K562 (cell line): Measurements from ENCODE around the gene KANK4. TPM values are rescaled to one million over a fixed set of nuclear protein-coding genes. Genes with fewer than 3 reads are reported as not detected.

Experiments
- ATAC-seq: fragments of 200-7000 bp; cut with Tn5 transposase; 3 replicates; pipeline ENCODE4 v1.9.1; 2020; ENCODE audit warnings: moderate library complexity
- BruUV-seq: library from RNA; stranded (reverse); fragments of 400-500 nt; replicated peaks from 2 replicates; lab custom pipeline; 2021; lab: Mats Ljungman, UMichigan
- CTCF ChIA-PET: fragments of 300-600 bp; formaldehyde crosslinking; extraction: SDS; loops from one replicate; lab custom pipeline; 2021; ENCODE audit warnings: low intra/inter-chr PET ratio; lab: Yijun Ruan, JAX
- POLR2A ChIA-PET: fragments of 300-600, 350-650 bp; sonication (Branson Sonifier 250); formaldehyde crosslinking; extraction: SDS; loops from one replicate; lab custom pipeline; 2021; ENCODE audit warnings: antibody characterized with exemption, inconsistent platforms; lab: Yijun Ruan, JAX
- DNase-seq, 4 experiments: peaks; one replicate each; pipeline versions ENCODE4 v3.0.0 to v3.0.0-alpha.2; 2011 to 2018; ENCODE audit warnings: low spot score in 3 of 4, mixed read lengths in 3 of 4; ENCODE audit errors: extremely low read depth in 1 of 4
- FAIRE-seq: peaks from 2 replicates; lab custom pipeline; 2011; peaks lifted over from hg19 to GRCh38; lab: Jason Lieb, UNC
- H2AFZ ChIP-seq: 2 replicates; pipeline ENCODE4 v1.6.0; 2011; ENCODE audit warnings: low read depth, low read length, control low read depth, inconsistent platforms
- H3K27ac ChIP-seq: fragments of 200-600 bp; 3 replicates; pipeline ENCODE4 v1.8.0; 2011; ENCODE audit warnings: low read depth, mild to moderate bottlenecking, control low read depth, inconsistent platforms, low read length, moderate library complexity, mixed read lengths; ENCODE audit errors: extremely low read depth
- H3K27me3 ChIP-seq, 2 experiments: fragments of 300-600 bp in 1 of 2; 2 replicates in 1 of 2; 3 replicates in 1 of 2; pipeline versions ENCODE4 v1.6.0 to v1.8.0; 2011; ENCODE audit warnings: inconsistent platforms in 2 of 2, low read length in 2 of 2, mild to moderate bottlenecking in 1 of 2, mixed read lengths in 1 of 2, moderate library complexity in 1 of 2; ENCODE audit not compliant: control insufficient read depth in 2 of 2, insufficient read depth in 2 of 2
- H3K36me3 ChIP-seq: fragments of 300-600 bp; 3 replicates; pipeline ENCODE4 v1.8.0; 2011; ENCODE audit warnings: mild to moderate bottlenecking, low read length, inconsistent platforms; ENCODE audit not compliant: control insufficient read depth, insufficient read depth
- H3K4me1 ChIP-seq, 2 experiments: fragments of 200-600 bp in 1 of 2; replicated peaks in 1 of 2; 2 replicates in 1 of 2; 3 replicates in 1 of 2; pipeline versions ENCODE4 v1.5.1 to v1.8.0; 2011; ENCODE audit warnings: inconsistent platforms in 2 of 2, low read length in 2 of 2, mild to moderate bottlenecking in 1 of 2, mixed read lengths in 1 of 2, moderate library complexity in 1 of 2; ENCODE audit not compliant: control insufficient read depth in 2 of 2, insufficient read depth in 2 of 2
- H3K4me2 ChIP-seq: 2 replicates; pipeline ENCODE4 v1.6.1; 2011; ENCODE audit warnings: low read length, control low read depth, inconsistent platforms, mixed read lengths; ENCODE audit not compliant: insufficient read depth
- H3K4me3 ChIP-seq: fragments of 200-600 bp; sonication (generic), shearing (Covaris generic); 2 replicates; pipeline ENCODE4 v1.5.1; 2016; ENCODE audit warnings: control low read depth, inconsistent platforms
- H3K79me2 ChIP-seq: fragments of 200-600 bp; 3 replicates; pipeline ENCODE4 v1.8.0; 2011; ENCODE audit warnings: low read length, inconsistent platforms; ENCODE audit not compliant: control insufficient read depth, insufficient read depth
- H3K9ac ChIP-seq, 2 experiments: 2 replicates each; pipeline versions ENCODE4 v1.6.0 to v1.6.1; 2011; ENCODE audit warnings: low read depth in 2 of 2, low read length in 2 of 2, control low read depth in 1 of 2, inconsistent platforms in 1 of 2, mild to moderate bottlenecking in 1 of 2, mixed read lengths in 1 of 2; ENCODE audit not compliant: insufficient read depth in 1 of 2
- H3K9me1 ChIP-seq: one replicate; pipeline ENCODE4 v1.6.0; 2011; ENCODE audit warnings: inconsistent platforms, mild to moderate bottlenecking, low read length, moderate library complexity; ENCODE audit not compliant: control insufficient read depth, insufficient read depth
- H3K9me3 ChIP-seq: replicated peaks from 2 replicates; pipeline ENCODE4 v1.5.1; 2011; ENCODE audit warnings: low read depth, low read length, inconsistent platforms; ENCODE audit not compliant: control insufficient read depth, insufficient read depth
- H4K20me1 ChIP-seq: replicated peaks from 2 replicates; pipeline ENCODE4 v1.6.1; 2011; ENCODE audit warnings: low read length, inconsistent platforms, mixed read lengths; ENCODE audit not compliant: control insufficient read depth, insufficient read depth
- ATF1 ChIP-seq, 2 experiments: fragments of 450-650 bp in 1 of 2; IDR thresholded peaks; 2 replicates each; pipeline ENCODE4 v1.6.1; 2016; ENCODE audit warnings: missing compliant biosample characterization in 1 of 2, missing genetic modification characterization in 1 of 2
- FOXJ2 ChIP-seq: fragments of 200-800 bp; sonication (Bioruptor generic); IDR thresholded peaks from 2 replicates; pipeline ENCODE4 v1.6.1; 2016; ENCODE audit warnings: missing genetic modification characterization, missing compliant biosample characterization
- HCFC1 ChIP-seq: IDR thresholded peaks from 2 replicates; pipeline ENCODE4 v1.6.1; 2012; ENCODE audit warnings: low read depth, low read length, improper control_type of control experiment
- KAT8 ChIP-seq: fragments of 450-650 bp; IDR thresholded peaks from 2 replicates; pipeline ENCODE4 v1.6.1; 2016; ENCODE audit warnings: low read depth, mild to moderate bottlenecking
- KHSRP ChIP-seq: fragments of 450-650 bp; IDR thresholded peaks from 2 replicates; pipeline ENCODE4 v1.6.1; 2017
- NBN ChIP-seq: fragments of 450-650 bp; IDR thresholded peaks from 2 replicates; pipeline ENCODE4 v1.6.1; 2016; ENCODE audit warnings: low read depth, mild to moderate bottlenecking
- POLR3A ChIP-seq: IDR thresholded peaks from 2 replicates; pipeline ENCODE4 v1.6.1; 2011; ENCODE audit warnings: borderline replicate concordance, mild to moderate bottlenecking, moderate library complexity; ENCODE audit not compliant: insufficient read length, insufficient read depth; ENCODE audit errors: extremely low read depth
- TCF3 ChIP-seq: sonication (generic); formaldehyde crosslinking; IDR thresholded peaks from 2 replicates; pipeline ENCODE4 v1.4.0; 2020; ENCODE audit warnings: mild to moderate bottlenecking, missing genetic modification reagents
- XRCC3 ChIP-seq: fragments of 450-650 bp; IDR thresholded peaks from 2 replicates; pipeline ENCODE4 v1.6.1; 2017; ENCODE audit warnings: mild to moderate bottlenecking, moderate library complexity
- ZNF140 ChIP-seq: fragments of 250-450 bp; sonication (Bioruptor Pico); IDR thresholded peaks from 2 replicates; pipeline ENCODE4 v1.8.0; 2021; ENCODE audit warnings: moderate library complexity, mild to moderate bottlenecking, inconsistent platforms
- WGBS: fragments of 100-300 bp; shearing (Covaris generic); methylation state at CpG from one replicate; pipeline ENCODE4 v1.1.6; 2016; ENCODE audit warnings: low coverage, mixed read lengths; ENCODE audit not compliant: insufficient coverage; ENCODE audit errors: missing lambda C conversion rate; 5-methylcytosine and 5-hydroxymethylcytosine counted together
- in situ Hi-C: fragments of 300-500 bp; cut with MboI; formaldehyde crosslinking; loops from 4 replicates; pipeline ENCODE4 v1.15.0; 2018; ENCODE audit warnings: inconsistent platforms, mixed read lengths
- intact Hi-C: fragments of 100-400 bp; cut with micrococcal nuclease; formaldehyde crosslinking; loops from 2 replicates; pipeline ENCODE4 v1.14.2; 2022
- polyA plus RNA-seq, 8 experiments: library from polyadenylated mRNA; depleted of rRNA in 4 of 8; stranded (reverse) in 5 of 8; unstranded in 3 of 8; fragments of >200 nt; fragmentation: Nextera tagmentation in 2 of 8; fragmentation: Illumina TruSeq in 1 of 8; extraction: Ambion mirVana in 2 of 8; extraction: Trizol in 1 of 8; gene quantifications; 2 replicates each; pipeline versions ENCODE4 v1.2.1 to v1.2.3, GENCODE V29; 2011 to 2014; ENCODE audit warnings: inconsistent platforms in 1 of 8, missing spikeins in 1 of 8
- total RNA-seq, 7 experiments: library from RNA; depleted of rRNA in 6 of 7; stranded (reverse); fragments of >200 nt in 6 of 7; fragmentation: Illumina TruSeq in 2 of 7; extraction: Trizol in 2 of 7; gene quantifications; 2 replicates each; pipeline versions ENCODE4 v1.2.1 to v1.2.3, GENCODE V29; 2011 to 2021; ENCODE audit warnings: low replicate concordance in 1 of 7
- TF ChIP-seq, protein P1 (sequence below), 2 experiments: fragments of 150-350 bp in 1 of 2; IDR thresholded peaks; 2 replicates each; pipeline ENCODE4 v1.6.1; 2012 to 2016; ENCODE audit warnings: low read depth in 2 of 2, low read length in 2 of 2, mild to moderate bottlenecking in 1 of 2, moderate library complexity in 1 of 2
- TF ChIP-seq, protein P2 (sequence below): sonication (generic); formaldehyde crosslinking; IDR thresholded peaks from 2 replicates; pipeline ENCODE4 v1.8.0; 2022; ENCODE audit warnings: mild to moderate bottlenecking, missing genetic modification reagents
- TF ChIP-seq, protein P3 (sequence below), 2 experiments: fragments of 450-650 bp in 1 of 2; sonication (generic) in 1 of 2; formaldehyde crosslinking in 1 of 2; IDR thresholded peaks in 1 of 2; conservative IDR thresholded peaks in 1 of 2; 2 replicates each; pipeline versions ENCODE4 v1.6.1 to v1.8.1; 2016 to 2023; ENCODE audit warnings: mild to moderate bottlenecking in 2 of 2, moderate library complexity in 2 of 2, inconsistent platforms in 1 of 2, missing genetic modification reagents in 1 of 2
- TF ChIP-seq, protein P4 (sequence below): fragments of 250-450 bp; sonication (Bioruptor Pico); IDR thresholded peaks from 2 replicates; pipeline ENCODE4 v1.8.0; 2022; ENCODE audit warnings: moderate library complexity, mild to moderate bottlenecking, inconsistent platforms

The KANK4 gene
- total and polyA plus RNA-seq, 9 of the 15 experiments (the other 6 are each of a cell fraction or from before 2014, with no cell fraction given): not detected

DNA sequence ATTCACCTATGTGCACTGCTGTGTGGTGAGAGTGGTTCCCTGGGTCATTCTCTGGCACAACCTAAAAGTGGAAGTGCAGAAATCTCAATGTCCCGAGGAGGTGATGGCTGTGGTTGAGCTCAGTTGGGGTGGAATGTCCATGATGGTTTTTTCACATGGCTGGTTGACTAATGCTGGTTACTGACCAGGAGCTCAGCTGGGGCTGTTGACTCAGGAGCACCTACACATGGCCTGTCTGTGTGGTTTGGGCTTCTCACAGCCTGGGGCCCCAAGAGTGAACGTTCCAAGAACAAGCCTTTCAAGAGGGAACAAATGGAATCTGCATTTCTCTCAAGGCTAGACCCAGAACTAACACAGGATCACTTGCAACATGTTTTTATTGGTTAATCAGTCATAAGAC is 6.4 kb upstream of the KANK4 start (continued):
- TF ChIP-seq, protein P1, sequence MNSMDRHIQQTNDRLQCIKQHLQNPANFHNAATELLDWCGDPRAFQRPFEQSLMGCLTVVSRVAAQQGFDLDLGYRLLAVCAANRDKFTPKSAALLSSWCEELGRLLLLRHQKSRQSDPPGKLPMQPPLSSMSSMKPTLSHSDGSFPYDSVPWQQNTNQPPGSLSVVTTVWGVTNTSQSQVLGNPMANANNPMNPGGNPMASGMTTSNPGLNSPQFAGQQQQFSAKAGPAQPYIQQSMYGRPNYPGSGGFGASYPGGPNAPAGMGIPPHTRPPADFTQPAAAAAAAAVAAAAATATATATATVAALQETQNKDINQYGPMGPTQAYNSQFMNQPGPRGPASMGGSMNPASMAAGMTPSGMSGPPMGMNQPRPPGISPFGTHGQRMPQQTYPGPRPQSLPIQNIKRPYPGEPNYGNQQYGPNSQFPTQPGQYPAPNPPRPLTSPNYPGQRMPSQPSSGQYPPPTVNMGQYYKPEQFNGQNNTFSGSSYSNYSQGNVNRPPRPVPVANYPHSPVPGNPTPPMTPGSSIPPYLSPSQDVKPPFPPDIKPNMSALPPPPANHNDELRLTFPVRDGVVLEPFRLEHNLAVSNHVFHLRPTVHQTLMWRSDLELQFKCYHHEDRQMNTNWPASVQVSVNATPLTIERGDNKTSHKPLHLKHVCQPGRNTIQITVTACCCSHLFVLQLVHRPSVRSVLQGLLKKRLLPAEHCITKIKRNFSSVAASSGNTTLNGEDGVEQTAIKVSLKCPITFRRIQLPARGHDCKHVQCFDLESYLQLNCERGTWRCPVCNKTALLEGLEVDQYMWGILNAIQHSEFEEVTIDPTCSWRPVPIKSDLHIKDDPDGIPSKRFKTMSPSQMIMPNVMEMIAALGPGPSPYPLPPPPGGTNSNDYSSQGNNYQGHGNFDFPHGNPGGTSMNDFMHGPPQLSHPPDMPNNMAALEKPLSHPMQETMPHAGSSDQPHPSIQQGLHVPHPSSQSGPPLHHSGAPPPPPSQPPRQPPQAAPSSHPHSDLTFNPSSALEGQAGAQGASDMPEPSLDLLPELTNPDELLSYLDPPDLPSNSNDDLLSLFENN (IDR thresholded peaks at IDR 0.05; ENCODE audit: low read depth in 2 of 2, low read length in 2 of 2): no peak
- TF ChIP-seq TCF3 (CRISPR knock-in tag) (no peak), HCFC1 (no peak), KAT8 (no peak), XRCC3 (no peak)

DNA sequence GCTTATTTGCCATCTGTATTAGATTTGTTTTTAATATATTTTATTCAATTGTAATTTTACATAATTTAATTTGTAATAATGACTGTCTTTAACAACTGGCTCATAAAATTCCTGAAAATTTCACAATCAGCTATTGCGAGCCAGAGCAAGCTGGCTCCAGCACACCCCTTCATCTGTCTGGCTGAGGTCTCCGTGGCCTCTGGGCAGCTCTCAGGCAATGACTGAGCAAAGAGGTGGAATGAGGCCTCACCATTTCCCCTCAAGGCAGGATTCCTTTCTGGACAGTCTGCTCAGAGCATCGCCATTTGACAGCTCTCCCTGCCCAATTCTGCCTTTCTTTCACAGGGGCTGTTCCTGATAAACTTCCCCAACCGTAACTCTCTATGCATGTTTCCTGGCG is 5.8 kb upstream of the KANK4 start:
- BruUV-seq: no TSS peak
- Histone ChIP-seq H3K27ac (no peak overlapping the region), H3K27me3 (peaks cover 9 to 32% of the 10 kb centered on the region in 2 experiments; a peak in 3 of 5 replicates), H4K20me1 (no peaks in the 10 kb centered on the region), H3K9me1 (no peaks in the 10 kb centered on the region), H2AFZ (no peak overlapping the region), H3K4me2 (no peak overlapping the region), H3K9ac (no peak overlapping the region), H3K4me3 (no peak overlapping the region), H3K9me3 (no peaks in the 10 kb centered on the region), H3K4me1 (0 out of 5 replicates have a peak, but pooled peaks cover 0 to 6% of the 10 kb centered on the region in 2 experiments), H3K36me3 (no peaks in the 10 kb centered on the region), H3K79me2 (no peaks in the 10 kb centered on the region)
- TF ChIP-seq, protein P2, sequence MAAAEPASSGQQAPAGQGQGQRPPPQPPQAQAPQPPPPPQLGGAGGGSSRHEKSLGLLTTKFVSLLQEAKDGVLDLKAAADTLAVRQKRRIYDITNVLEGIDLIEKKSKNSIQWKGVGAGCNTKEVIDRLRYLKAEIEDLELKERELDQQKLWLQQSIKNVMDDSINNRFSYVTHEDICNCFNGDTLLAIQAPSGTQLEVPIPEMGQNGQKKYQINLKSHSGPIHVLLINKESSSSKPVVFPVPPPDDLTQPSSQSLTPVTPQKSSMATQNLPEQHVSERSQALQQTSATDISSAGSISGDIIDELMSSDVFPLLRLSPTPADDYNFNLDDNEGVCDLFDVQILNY (CRISPR knock-in tag): no peak
- TF ChIP-seq ZNF140 (CRISPR knock-in tag) (no peak), POLR3A (no peak), ATF1 (CRISPR knock-in tag; IDR thresholded peaks at IDR 0.05) (no peak), ATF1 (tag; IDR thresholded peaks at IDR 0.05) (no peak), FOXJ2 (tag) (no peak), NBN (no peak), KHSRP (no peak)
- TF ChIP-seq, protein P3, sequence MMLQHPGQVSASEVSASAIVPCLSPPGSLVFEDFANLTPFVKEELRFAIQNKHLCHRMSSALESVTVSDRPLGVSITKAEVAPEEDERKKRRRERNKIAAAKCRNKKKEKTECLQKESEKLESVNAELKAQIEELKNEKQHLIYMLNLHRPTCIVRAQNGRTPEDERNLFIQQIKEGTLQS (IDR thresholded peaks at IDR 0.05): no peak
- TF ChIP-seq, protein P3 (CRISPR knock-in tag; conservative IDR thresholded peaks at IDR 0.05): no peak
- TF ChIP-seq, protein P4, sequence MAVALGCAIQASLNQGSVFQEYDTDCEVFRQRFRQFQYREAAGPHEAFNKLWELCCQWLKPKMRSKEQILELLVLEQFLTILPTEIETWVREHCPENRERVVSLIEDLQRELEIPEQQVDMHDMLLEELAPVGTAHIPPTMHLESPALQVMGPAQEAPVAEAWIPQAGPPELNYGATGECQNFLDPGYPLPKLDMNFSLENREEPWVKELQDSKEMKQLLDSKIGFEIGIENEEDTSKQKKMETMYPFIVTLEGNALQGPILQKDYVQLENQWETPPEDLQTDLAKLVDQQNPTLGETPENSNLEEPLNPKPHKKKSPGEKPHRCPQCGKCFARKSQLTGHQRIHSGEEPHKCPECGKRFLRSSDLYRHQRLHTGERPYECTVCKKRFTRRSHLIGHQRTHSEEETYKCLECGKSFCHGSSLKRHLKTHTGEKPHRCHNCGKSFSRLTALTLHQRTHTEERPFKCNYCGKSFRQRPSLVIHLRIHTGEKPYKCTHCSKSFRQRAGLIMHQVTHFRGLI (CRISPR knock-in tag): no peak
- in situ Hi-C loops: no loop called here
- ATAC-seq: no peak
- ChIA-PET CTCF (no interaction called here), POLR2A (no interaction called here)
- FAIRE-seq: no peak
- intact Hi-C loops: no loop called here
- WGBS: 7% methylated on average over 5 of the region's 5 CpGs
- no peak for DNase-seq
